Lung (tissue), 12 donors: ENCODE measurements around the gene PIGR. TPM values are rescaled to one million over a fixed set of nuclear protein-coding genes. Genes with fewer than 3 reads are reported as not detected.

Experiments
- ATAC-seq: fragments of 200-7000 bp; cut with Tn5 transposase; one replicate; pipeline ENCODE4 v1.9.1; 2020; ENCODE audit warnings: moderate number of reproducible peaks; ENCODE audit not compliant: insufficient read depth, low FRiP score
- DNase-seq, 3 donors: peaks; one replicate each; pipeline ENCODE4 v3.0.0-alpha.2; 2013 to 2017
- H3K27ac ChIP-seq, 2 donors: one replicate each; pipeline ENCODE4 v1.5.1; 2013; ENCODE audit warnings: mild to moderate bottlenecking in 2 of 2, moderate library complexity in 2 of 2, control low read depth in 1 of 2, inconsistent platforms in 1 of 2, low read depth in 1 of 2, low read length in 1 of 2
- H3K27me3 ChIP-seq, 3 donors: one replicate each; pipeline ENCODE4 v1.5.1; 2013; ENCODE audit warnings: low read length in 2 of 3; ENCODE audit not compliant: control insufficient read depth in 3 of 3, insufficient read depth in 3 of 3
- H3K36me3 ChIP-seq, 4 donors: one replicate each; pipeline ENCODE4 v1.5.1; 2013; ENCODE audit warnings: low read length in 4 of 4, mild to moderate bottlenecking in 1 of 4, moderate library complexity in 1 of 4; ENCODE audit not compliant: control insufficient read depth in 4 of 4, insufficient read depth in 4 of 4
- H3K4me1 ChIP-seq, 5 donors: one replicate each; pipeline ENCODE4 v1.5.1; 2013; ENCODE audit warnings: low read length in 5 of 5, mild to moderate bottlenecking in 2 of 5, moderate library complexity in 1 of 5; ENCODE audit not compliant: control insufficient read depth in 5 of 5, insufficient read depth in 5 of 5
- H3K4me3 ChIP-seq: one replicate; pipeline ENCODE4 v1.5.1; 2013; ENCODE audit warnings: mild to moderate bottlenecking, control low read depth, moderate library complexity
- H3K9ac ChIP-seq, 2 donors: one replicate each; pipeline ENCODE4 v1.5.1; 2013; ENCODE audit warnings: low read length in 2 of 2, control low read depth in 1 of 2; ENCODE audit not compliant: insufficient read depth in 1 of 2
- H3K9me3 ChIP-seq, 4 donors: one replicate each; pipeline ENCODE4 v1.5.1; 2013; ENCODE audit warnings: low read length in 3 of 4, mild to moderate bottlenecking in 1 of 4, moderate library complexity in 1 of 4; ENCODE audit not compliant: control insufficient read depth in 4 of 4, insufficient read depth in 3 of 4
- CTCF ChIP-seq: IDR thresholded peaks from 2 replicates; pipeline ENCODE4 v1.5.1; 2012; ENCODE audit warnings: mild to moderate bottlenecking; ENCODE audit errors: control extremely low read depth, extremely low read depth
- WGBS, 2 donors: extraction: QIAGEN DNeasy Blood & Tissue Kit; methylation state at CpG; one replicate each; pipeline ENCODE4 v1.1.7; 2013; 5-methylcytosine and 5-hydroxymethylcytosine counted together
- polyA plus RNA-seq, 2 donors: library from polyadenylated mRNA; stranded (reverse); fragments of 200-250 nt; gene quantifications; one replicate each; pipeline ENCODE4 v1.2.1, GENCODE V29; 2013
- total RNA-seq, 2 donors: library from RNA; depleted of rRNA in 1 of 2; stranded (reverse); fragments of >200 nt in 1 of 2; gene quantifications; one replicate each; pipeline ENCODE4 v1.2.1, GENCODE V29; 2014 to 2021
- donor health status: control.
- donor health status: control.
- donor health status: Bipolar disorder and iron deficiency.
- donor health status: healthy.
- donor health status: DM: yes; HTN: yes; CAD: no.

Gene PIGR
- total and polyA plus RNA-seq, 4 donors: 131 to 845 (median 298) TPM

DNA sequence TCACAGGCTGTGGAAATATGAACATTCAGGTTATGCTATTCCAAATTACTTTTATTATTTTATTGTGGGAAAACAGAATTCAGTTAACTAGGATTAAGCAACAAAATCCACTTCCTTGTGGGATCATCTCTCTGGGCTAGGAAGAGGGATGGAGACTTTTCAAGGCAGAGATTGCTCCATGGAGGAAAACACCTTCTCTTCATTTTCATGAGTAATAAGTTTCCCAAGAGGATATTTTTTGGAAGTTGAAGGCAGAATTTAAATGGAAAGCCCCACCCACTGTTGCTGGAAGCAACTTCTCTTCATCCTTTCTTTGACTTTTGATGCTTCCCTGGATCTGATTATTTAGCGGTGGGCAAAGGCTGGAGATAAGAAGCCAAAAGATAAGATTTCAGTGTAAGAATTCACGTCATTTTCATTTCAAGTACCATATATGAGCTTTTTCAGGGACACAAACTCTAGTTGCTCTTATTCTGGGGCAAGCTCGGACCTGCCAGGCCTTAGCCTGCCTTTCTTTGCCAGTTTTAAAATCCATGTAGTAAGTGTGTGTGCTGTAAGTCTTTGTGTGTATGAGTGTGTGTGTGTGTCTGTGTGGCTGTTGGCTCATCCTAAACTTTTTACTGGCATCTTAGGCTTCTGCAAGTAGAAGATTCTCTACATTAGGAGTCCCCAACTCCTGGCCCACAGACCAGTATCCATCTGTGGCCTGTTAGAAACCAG, 60.8 kb downstream of the PIGR start:
- Histone ChIP-seq H3K36me3 (no peaks in the 10 kb centered on the region), H3K9me3 (no peaks in the 10 kb centered on the region), H3K4me3 (no peak overlapping the region), H3K27me3 (no peaks in the 10 kb centered on the region), H3K9ac (no peak overlapping the region), H3K27ac (no peak overlapping the region), H3K4me1 (peaks cover 0 to 1% (median 0%) of the 10 kb centered on the region in 5 donors)
- ATAC-seq: no peak
- TF ChIP-seq CTCF: no peak
- DNase-seq: no peak
- WGBS, 2 donors: 80 to 97% methylated on average over 3 of the region's 3 CpGs

GRCh38 chr1:206883876-206884275, 62.4 kb downstream of the PIGR start:
- Histone ChIP-seq H3K36me3 (no peaks in the 10 kb centered on the region), H3K27ac (no peak overlapping the region), H3K9me3 (no peaks in the 10 kb centered on the region), H3K4me3 (no peak overlapping the region), H3K27me3 (no peaks in the 10 kb centered on the region), H3K9ac (no peak overlapping the region), H3K4me1 (no peaks in the 10 kb centered on the region)
- DNase-seq (no peak), ATAC-seq (no peak)
- no peak for TF ChIP-seq CTCF
- 92 to 93% methylated on average over 2 of the region's 2 CpGs for WGBS, 2 donors

DNA sequence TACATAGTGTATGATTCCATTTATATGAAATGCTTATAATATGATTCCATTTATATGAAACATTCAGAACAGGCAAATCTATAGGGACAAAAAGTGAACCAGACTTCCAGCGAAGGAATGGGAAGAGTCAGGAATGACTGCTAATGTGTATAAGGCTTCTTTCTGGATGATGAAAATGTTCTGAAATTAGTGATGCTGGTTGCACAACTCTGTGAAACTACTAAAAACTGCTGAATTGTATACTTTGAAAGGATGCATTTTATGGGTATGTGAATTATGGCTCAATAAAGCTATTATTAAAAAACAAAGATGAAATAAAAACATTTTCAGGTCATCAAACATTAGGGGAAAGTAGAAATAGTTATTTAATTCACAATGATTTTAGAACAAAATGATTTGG, 63.1 kb downstream of the PIGR start:
- 95 to 97% methylated on average over 1 of the region's 1 CpG for WGBS, 2 donors
- Histone ChIP-seq H3K9ac (no peak overlapping the region), H3K27me3 (no peaks in the 10 kb centered on the region), H3K4me3 (no peak overlapping the region), H3K4me1 (no peaks in the 10 kb centered on the region), H3K9me3 (peaks cover 0 to 5% (median 3%) of the 10 kb centered on the region in 4 donors), H3K36me3 (no peaks in the 10 kb centered on the region), H3K27ac (no peak overlapping the region)
- DNase-seq: no peak
- no peak for ATAC-seq
- no peak for TF ChIP-seq CTCF

GRCh38 chr1:206882555-206882954, 63.7 kb downstream of the PIGR start:
- H3K4me3 ChIP-seq: no peak overlapping the region
- H3K27me3 ChIP-seq: no peaks in the 10 kb centered on the region
- H3K36me3 ChIP-seq: no peaks in the 10 kb centered on the region
- H3K27ac ChIP-seq: no peak overlapping the region
- H3K9ac ChIP-seq: no peak overlapping the region
- TF ChIP-seq CTCF: no peak
- ATAC-seq (no peak), DNase-seq (no peak)
- peaks cover 0 to 9% (median 3%) of the 10 kb centered on the region in 4 donors for H3K9me3 ChIP-seq
- no peaks in the 10 kb centered on the region for H3K4me1 ChIP-seq
- WGBS, 2 donors: 76 to 88% methylated on average over 3 of the region's 3 CpGs
